NCI-H2029 (cell line): ENCODE results near the gene SS18L1.
A peak's percentile ranks its signal among the peaks of the same experiment; 100 is the strongest.

Source experiments
- DNase-seq: peaks from one replicate; lab custom pipeline; 2025; lab: John Stamatoyannopoulos, UW

Gene SS18L1

DNA sequence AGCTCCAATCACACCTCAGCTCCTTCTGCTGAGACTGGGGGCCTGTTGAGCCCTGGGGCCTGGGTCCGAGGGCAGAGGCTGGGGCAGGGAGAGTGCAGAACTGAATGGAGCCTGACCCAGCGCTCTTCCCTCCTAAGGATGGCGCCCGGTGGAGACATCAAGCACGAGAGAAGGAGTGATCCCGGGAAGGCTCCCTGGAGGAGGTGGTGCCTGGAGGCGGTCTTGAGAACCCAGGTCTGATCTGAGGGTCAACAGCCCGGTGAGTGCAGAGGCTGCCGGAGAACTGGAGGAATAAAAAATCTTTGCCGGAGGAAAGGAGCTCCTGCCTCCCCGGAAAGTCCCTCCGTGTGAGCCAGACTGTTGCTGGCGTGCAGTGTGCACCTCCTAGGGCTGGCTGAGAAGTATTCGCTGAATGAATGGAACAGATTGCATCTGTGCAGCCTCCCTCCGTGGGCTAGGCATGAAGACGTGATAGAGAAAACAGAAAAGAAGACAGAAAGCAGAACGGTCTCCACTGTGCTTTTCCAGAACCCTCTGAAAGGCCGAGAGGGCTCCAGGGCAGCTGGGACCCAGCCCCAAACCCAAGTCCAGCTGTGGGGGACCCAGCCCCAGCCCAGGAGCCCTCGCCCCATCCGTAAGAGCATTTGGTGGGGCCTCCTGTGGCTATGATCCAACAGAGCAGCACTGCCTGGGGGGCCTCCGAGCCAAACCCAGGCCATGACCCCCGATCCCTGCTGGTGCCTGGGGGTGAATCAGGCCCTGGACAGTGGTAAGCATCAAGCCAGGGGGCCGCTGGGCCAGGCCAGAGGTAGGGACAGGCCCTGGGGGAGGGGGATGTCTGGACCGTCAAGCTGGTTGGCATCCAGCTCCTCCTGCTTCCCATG lies 83.4 kb downstream of the SS18L1 start:
- DNase-seq, result no peak

DNA sequence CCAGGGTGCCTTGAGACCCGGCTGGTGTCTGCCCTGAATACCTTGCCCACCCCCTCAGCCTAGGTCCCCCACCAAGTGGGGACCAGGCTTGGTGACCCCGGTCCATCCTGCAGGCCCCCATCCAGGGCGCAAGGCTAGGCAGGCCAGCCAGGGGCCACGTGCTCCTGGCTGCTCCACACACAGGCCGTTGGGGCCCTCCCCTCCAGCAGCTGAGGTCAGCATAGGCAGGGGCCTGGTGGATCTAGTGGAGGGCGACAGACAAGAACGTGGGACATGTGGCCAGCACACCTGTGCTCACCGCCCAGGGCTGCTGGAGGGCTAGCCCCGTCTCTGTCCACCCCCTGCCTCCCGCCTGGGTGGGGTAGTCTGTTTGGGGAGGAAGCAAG lies 84.0 kb downstream of the SS18L1 start:
- no peak for DNase-seq

GRCh38 chr20:62227977-62228958 lies 84.7 kb downstream of the SS18L1 start:
- peak; percentile 46 for DNase-seq

GRCh38 chr20:62228982-62229545 lies 85.5 kb downstream of the SS18L1 start:
- DNase-seq, result no peak

- no peak for DNase-seq
Measured at GRCh38 chr20:62229667-62230066, 86.1 kb downstream of the SS18L1 start.

GRCh38 chr20:62230276-62230675 lies 86.7 kb downstream of the SS18L1 start:
- DNase-seq, result no peak

GRCh38 chr20:62230696-62231095 lies 87.1 kb downstream of the SS18L1 start:
- no peak for DNase-seq

- DNase-seq, result no peak
Measured at GRCh38 chr20:62231292-62231691, 87.7 kb downstream of the SS18L1 start.
